ENCODE data around the gene TMEM151A. TPM values are rescaled to one million over a fixed set of nuclear protein-coding genes. Genes with fewer than 3 reads are reported as not detected.
A peak's percentile ranks its signal among the peaks of the same experiment; 100 is the strongest.

The TMEM151A gene
- total and polyA plus RNA-seq, 2 of the 4 experiments (the other 2 are of a cell fraction) = 0.03 TPM; not detected in 1

DNA sequence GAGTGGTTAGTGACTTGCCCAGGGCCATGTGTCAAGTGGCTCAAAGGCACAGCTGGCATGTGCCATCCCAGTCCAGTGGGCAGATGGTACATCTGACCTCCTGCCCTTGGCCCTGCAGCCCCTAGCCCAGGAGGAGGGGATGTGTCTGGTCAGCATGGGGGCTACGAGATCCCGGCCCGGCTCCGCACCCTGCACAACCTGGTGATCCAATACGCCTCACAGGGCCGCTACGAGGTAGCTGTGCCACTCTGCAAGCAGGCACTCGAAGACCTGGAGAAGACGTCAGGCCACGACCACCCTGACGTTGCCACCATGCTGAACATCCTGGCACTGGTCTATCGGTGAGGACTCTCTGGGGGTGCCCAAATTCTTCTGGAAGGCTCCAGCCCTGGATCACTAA lies 29.0 kb upstream of the TMEM151A start:
- peaks cover 21 to 51% of the 10 kb centered on the region in 2 experiments for H3K79me1 ChIP-seq (ENCODE audit: low read depth in 1 of 2, low read length in 2 of 2)
- no peak overlapping the region for H3K27ac ChIP-seq (ENCODE audit: insufficient read depth, low read length)
- H3K4me1 ChIP-seq (ENCODE audit: control insufficient read depth, insufficient read depth, low read length) = peaks cover 8% of the 10 kb centered on the region; the same call in 1 of the 2 replicates
- BruUV-seq (replicated peaks) = no TSS peak
- H3K9me1 ChIP-seq (ENCODE audit: insufficient read depth, low read length) = no peaks in the 10 kb centered on the region; the same call in 1 of the 2 replicates
- no peak overlapping the region for H4K8ac ChIP-seq (ENCODE audit: low read depth in 2 of 2, low read length in 2 of 2)
- no peaks in the 10 kb centered on the region for H3K9me3 ChIP-seq (ENCODE audit: control insufficient read depth, insufficient read depth, low read length)
- no peak overlapping the region for H2AK5ac ChIP-seq (ENCODE audit: low read depth, low read length)
- H2BK120ac ChIP-seq (ENCODE audit: low read depth, low read length) = no peak overlapping the region
- peak overlapping the region; percentile 43 for H2AK9ac ChIP-seq (replicated peaks; ENCODE audit: low read depth, low read length, poor library complexity)
- H3K4me3 ChIP-seq (ENCODE audit: insufficient read depth, low read depth, low read length) = no peak overlapping the region
- no peak overlapping the region for H3K56ac ChIP-seq (ENCODE audit: extremely low read depth, insufficient read depth, low read length)
- in situ Hi-C loops (cut with MboI; ENCODE audit: low sequenced_read_pairs) = no loop called here
- peaks cover 25% of the 10 kb centered on the region for H4K20me1 ChIP-seq (ENCODE audit: insufficient read depth, low read length)
- no peak overlapping the region for H2BK5ac ChIP-seq (ENCODE audit: low read depth, low read length, poor library complexity, severe bottlenecking)
- H3K23ac ChIP-seq (ENCODE audit: low read depth, low read length) = no peak overlapping the region
- no peak overlapping the region for H2BK15ac ChIP-seq (ENCODE audit: low read depth, low read length)
- no peak overlapping the region for H3K18ac ChIP-seq (ENCODE audit: low read depth, low read length)
- POLR2A ChIA-PET (ENCODE audit: unreplicated experiment) = no interaction called here
- H3K36me3 ChIP-seq (ENCODE audit: control insufficient read depth, insufficient read depth, low read length) = peaks cover 50% of the 10 kb centered on the region
- H4K5ac ChIP-seq (ENCODE audit: low read depth, low read length) = no peak overlapping the region
- H3K14ac ChIP-seq (replicated peaks; ENCODE audit: low read depth, low read length) = no peak overlapping the region
- H2BK20ac ChIP-seq (ENCODE audit: low read depth, low read length) = no peak overlapping the region
- H2AFZ ChIP-seq (replicated peaks; ENCODE audit: low read length, poor library complexity) = no peak overlapping the region
- no peak overlapping the region for H3K4me2 ChIP-seq (ENCODE audit: low read depth, low read length)
- intact Hi-C loops (cut with micrococcal nuclease) = no loop called here
- H3K9ac ChIP-seq (ENCODE audit: low read depth, low read length) = no peak overlapping the region
- WGBS, 2 experiments (ENCODE audit: extremely low coverage in 2 of 2, insufficient read length in 1 of 2) = 94% methylated on average over 8 of the region's 12 CpGs; no CpG with 5 or more reads in 1 of the 2 experiments
- H3K4ac ChIP-seq (ENCODE audit: low read depth, low read length) = no peak overlapping the region
- DNase-seq = no peak
- ATAC-seq (ENCODE audit: low read depth) = no peak
- H4K91ac ChIP-seq (ENCODE audit: insufficient read depth, low read depth, low read length) = no peak overlapping the region
- dilution Hi-C loops (cut with HindIII; ENCODE audit: low sequenced_read_pairs, unreplicated experiment) = no loop called here
- no peaks in the 10 kb centered on the region for H3K27me3 ChIP-seq (ENCODE audit: control insufficient read depth, insufficient read depth, low read length)
- TF ChIP-seq SMC3 (IDR thresholded peaks at IDR 0.05; ENCODE audit: low read depth, low read length) (no peak), MAZ (IDR thresholded peaks at IDR 0.05; ENCODE audit: borderline replicate concordance, low read depth, low read length) (no peak), RFX5 (IDR thresholded peaks at IDR 0.05; ENCODE audit: low read depth, low read length) (no peak), BHLHE40 (IDR thresholded peaks at IDR 0.05; ENCODE audit: low read depth, low read length) (no peak), POLR2A (IDR thresholded peaks at IDR 0.05; ENCODE audit: low read depth, low read length) (no peak), RAD21 (IDR thresholded peaks at IDR 0.05; ENCODE audit: low read length) (no peak), CHD1 (IDR thresholded peaks at IDR 0.05; ENCODE audit: low read depth, low read length) (no peak), NFE2L2 (IDR thresholded peaks at IDR 0.05; ENCODE audit: low read depth, low read length) (no peak), FOS (IDR thresholded peaks at IDR 0.05; ENCODE audit: low read depth, low read length) (no peak), CEBPB (IDR thresholded peaks at IDR 0.05; ENCODE audit: low read depth, low read length) (no peak), RCOR1 (IDR thresholded peaks at IDR 0.05; ENCODE audit: insufficient replicate concordance, low read length) (no peak), MAFK (IDR thresholded peaks at IDR 0.05; ENCODE audit: low read depth, low read length) (no peak)
- TF ChIP-seq, protein P1, sequence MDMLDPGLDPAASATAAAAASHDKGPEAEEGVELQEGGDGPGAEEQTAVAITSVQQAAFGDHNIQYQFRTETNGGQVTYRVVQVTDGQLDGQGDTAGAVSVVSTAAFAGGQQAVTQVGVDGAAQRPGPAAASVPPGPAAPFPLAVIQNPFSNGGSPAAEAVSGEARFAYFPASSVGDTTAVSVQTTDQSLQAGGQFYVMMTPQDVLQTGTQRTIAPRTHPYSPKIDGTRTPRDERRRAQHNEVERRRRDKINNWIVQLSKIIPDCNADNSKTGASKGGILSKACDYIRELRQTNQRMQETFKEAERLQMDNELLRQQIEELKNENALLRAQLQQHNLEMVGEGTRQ (IDR thresholded peaks at IDR 0.05; ENCODE audit: low read depth, low read length) = no peak
- TF ChIP-seq, protein P2, sequence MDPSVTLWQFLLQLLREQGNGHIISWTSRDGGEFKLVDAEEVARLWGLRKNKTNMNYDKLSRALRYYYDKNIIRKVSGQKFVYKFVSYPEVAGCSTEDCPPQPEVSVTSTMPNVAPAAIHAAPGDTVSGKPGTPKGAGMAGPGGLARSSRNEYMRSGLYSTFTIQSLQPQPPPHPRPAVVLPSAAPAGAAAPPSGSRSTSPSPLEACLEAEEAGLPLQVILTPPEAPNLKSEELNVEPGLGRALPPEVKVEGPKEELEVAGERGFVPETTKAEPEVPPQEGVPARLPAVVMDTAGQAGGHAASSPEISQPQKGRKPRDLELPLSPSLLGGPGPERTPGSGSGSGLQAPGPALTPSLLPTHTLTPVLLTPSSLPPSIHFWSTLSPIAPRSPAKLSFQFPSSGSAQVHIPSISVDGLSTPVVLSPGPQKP (IDR thresholded peaks at IDR 0.05; ENCODE audit: borderline replicate concordance, low read depth, low read length) = no peak
- TF ChIP-seq, protein P3, sequence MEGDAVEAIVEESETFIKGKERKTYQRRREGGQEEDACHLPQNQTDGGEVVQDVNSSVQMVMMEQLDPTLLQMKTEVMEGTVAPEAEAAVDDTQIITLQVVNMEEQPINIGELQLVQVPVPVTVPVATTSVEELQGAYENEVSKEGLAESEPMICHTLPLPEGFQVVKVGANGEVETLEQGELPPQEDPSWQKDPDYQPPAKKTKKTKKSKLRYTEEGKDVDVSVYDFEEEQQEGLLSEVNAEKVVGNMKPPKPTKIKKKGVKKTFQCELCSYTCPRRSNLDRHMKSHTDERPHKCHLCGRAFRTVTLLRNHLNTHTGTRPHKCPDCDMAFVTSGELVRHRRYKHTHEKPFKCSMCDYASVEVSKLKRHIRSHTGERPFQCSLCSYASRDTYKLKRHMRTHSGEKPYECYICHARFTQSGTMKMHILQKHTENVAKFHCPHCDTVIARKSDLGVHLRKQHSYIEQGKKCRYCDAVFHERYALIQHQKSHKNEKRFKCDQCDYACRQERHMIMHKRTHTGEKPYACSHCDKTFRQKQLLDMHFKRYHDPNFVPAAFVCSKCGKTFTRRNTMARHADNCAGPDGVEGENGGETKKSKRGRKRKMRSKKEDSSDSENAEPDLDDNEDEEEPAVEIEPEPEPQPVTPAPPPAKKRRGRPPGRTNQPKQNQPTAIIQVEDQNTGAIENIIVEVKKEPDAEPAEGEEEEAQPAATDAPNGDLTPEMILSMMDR (conservative IDR thresholded peaks at IDR 0.05; ENCODE audit: low read depth, low read length) = no peak
- CTCF ChIA-PET = no interaction called here

Data from IMR-90 (cell line).